Activated CD4-positive, alpha-beta T cell treated with anti-CD3 and anti-CD28 coated beads for 4 hours (primary cell): ENCODE data around the gene ACOT11.
"Not testable (repeated sequence)": the region's sequence is repeated elsewhere in the genome, so short reads cannot be mapped to it uniquely, and the experiment has no call there.

Experiments used
- DNase-seq, 2 donors: peaks; one replicate each; pipeline ENCODE4 v3.0.0-alpha.2; 2020

The ACOT11 gene

DNA sequence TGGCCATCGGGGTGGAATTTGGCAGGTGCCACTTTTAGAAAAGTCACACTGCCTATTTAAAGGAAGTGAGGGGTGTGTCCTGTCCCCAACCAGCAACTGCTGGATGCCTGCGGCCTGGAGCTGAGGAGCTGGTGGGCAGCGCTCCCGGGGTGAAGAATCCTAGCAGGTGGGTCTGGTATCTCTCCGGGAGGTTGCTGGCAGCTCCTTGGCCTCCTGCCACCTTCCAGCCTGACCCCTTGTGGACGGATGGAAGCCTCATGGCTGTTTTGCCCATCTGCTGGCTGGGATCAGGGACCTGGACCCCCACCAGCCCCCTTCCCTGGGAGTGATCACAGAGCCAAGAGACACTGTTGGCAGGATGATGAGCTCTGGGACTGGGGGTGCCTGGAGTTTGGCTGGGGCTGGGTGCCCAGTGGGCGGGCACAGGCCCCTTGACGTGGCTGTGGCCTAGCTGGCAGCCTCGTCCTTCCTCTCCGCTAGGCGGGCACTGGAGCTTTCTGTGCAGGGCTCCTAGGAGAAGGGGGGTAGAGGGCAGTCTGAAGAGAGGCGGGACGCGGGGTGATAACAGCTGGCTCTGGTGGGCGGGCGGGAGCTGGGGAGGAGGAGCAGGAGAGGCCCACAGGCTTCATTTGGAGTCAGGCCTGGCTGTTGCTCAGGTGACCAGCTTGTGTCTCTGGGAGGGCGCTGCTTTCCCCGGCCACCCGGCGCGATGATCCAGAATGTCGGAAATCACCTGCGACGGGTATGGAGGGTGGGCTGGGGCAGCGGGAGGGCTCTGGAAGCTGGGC lies at the start of gene ACOT11:
Gene ACOT11, plus strand, starts transcription at position 628 of the 788 bp plus-strand sequence. Its CDS starts 82 bp downstream, at position 710.
- DNase-seq: no peak

DNA sequence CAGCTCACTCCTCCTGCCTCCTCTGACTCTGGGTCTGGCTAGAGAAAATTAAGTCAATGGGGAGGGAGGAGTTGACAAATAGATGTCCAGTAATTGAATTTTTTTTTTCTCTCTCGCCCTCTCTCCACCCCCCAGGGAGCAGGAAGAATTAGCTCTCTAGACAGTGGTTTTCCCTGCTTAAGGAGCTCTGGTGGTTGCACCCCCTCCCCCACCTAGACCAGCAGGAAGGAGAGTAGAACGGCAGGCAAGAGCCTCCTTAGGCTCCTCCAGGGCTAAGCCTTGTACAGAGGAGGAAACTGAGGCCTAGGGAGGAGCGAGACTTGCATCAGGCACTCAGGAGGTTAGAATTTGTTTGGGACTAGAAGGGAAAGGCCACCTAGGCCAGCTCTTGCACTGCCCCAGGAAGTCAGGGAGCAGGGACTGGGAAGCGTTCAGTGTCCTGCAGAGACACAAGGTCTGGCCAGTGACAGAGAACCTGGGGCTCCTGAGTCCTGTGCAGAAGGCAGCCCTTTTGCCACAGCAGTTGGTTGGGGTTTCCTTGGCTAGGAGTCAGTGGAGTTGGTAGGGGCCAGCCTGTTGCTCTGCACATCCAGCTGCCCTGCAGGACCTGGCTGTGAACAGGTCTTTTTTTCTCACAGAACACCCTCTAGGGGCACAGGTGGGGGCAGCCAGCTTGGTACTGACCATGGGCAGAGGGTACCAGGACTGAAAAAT lies 49.5 kb upstream of the ACOT11 start:
- no peak for DNase-seq

- no peak for DNase-seq
These were observed 49.0 kb upstream of the ACOT11 start for GRCh38 chr1:54499097-54499359.

DNA sequence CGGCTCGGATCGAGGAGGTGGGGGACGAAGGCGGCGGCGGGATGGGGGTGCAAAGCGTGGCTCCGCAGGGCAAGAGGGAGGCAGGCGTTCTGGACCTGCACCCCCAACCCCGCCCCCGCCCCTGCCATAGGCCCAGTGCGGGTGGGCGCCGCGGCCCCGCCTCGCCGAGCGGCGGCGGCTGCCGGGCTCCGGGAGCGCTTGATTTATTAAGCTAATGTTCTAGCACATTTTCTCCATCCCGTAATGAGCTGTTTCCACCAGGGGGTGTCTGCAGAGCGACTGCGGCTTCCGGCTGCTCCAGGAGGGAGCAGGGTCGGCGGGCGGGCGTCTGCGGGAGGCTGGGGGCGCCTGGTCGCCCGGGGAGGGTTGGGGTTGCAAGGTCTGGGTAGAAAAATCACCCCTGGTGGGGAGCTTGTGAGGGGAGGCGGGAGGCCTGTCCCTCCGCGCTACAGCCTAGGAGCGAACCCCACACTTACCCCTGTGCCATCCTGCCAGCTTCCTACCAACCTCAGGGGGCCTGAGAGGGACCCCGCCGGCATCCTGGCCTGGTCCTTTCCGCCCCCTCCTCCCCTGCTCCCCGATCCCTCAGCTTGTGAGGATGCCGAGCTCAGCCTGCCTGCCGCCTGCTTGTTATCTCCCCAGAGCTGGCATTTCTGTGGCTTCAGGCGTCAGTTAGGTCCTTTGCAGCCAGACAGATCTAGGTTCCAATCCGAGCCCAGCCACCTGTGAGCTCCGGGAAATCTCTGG lies 48.5 kb upstream of the ACOT11 start:
- DNase-seq: peak in 1 of 2 donors; percentile 26

GRCh38 chr1:54500107-54500431 lies 48.0 kb upstream of the ACOT11 start:
- no peak for DNase-seq

GRCh38 chr1:54501849-54502248 lies 46.2 kb upstream of the ACOT11 start:
- no peak for DNase-seq

DNA sequence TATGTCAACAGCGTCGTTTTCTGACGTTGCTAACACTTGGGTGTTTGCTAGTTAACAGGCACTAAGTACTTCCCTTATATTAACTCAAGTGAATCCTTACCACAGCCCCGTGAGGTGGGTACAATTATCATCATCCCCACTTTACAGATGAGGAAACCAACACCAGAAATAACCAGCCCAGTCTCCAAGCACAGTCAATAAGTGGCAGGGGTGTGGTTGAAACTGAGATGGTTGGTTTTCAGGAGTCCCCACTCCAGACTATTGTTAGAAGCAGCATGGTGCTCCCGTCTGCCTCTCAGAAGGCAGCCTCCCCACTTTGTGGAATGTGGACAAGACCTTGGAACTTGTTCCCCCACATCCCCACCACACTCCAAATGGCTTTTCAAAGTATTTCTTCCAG lies 45.7 kb upstream of the ACOT11 start:
- DNase-seq: no peak

GRCh38 chr1:54506594-54506993 lies 41.4 kb upstream of the ACOT11 start:
- DNase-seq: no peak

DNA sequence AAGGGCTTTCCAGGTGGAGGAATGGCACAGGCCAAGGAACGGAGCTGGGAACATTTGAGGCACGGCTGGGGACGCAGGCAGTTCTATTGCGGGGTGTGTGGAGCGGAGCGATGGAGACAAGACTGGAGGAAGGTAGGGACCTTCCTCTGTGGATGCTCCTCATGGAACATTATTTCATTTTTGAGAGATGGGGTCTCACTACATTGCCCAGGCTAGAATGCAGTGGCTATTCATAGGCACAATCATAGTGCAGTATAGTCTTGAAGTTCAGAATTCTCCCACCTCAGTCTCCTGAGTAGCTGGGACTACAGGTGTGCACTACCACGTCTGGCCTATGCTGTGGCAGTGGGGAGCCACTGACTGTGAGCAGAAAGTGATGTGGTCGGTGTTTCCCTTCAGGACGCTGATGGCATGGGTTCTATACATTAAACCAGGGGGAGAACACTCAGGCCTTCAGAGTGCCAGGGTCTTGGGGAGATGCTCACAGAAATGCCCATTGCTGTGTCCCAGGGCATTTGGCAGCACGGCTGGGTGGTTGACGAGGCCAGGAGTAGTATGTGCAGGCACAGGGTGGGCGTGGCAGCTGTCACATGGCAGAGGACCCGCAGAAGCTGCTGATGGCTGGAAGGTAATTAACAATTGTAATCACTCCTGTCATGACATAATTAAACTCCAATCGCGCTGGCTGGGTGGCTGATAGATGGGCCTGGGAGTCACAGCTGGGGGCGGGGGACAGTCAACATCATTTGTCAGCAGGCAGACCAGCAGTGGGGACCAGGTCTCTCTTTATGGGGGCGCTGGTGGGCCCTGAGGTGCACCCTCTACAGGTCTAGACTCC lies 40.8 kb upstream of the ACOT11 start:
- DNase-seq: no peak

- no peak for DNase-seq
These were observed 37.2 kb upstream of the ACOT11 start for GRCh38 chr1:54510715-54511270.

GRCh38 chr1:54513921-54514580 lies 34.0 kb upstream of the ACOT11 start:
- DNase-seq: not testable (repeated sequence)

- DNase-seq: no peak
These were observed 31.6 kb upstream of the ACOT11 start for GRCh38 chr1:54516249-54516920.

GRCh38 chr1:54517496-54517895 lies 30.5 kb upstream of the ACOT11 start:
- DNase-seq: no peak

DNA sequence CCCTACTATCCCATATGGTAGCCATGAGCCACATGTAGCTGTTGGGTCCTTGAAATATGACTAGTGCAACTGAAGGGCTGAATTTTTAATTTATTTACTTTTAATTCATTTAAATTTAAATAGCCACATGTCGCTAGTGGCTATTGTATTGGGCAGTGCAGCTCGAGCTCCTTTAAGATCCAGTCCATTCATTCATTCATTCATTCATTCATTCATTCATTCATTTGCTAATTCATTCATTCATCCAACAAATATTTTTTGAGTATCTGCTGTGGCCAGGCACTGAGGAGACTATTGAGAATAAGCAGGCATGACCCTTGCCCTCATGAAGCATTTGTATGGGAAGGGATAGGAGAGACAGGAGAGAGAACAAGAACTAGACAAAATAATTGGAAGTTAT lies 29.5 kb upstream of the ACOT11 start:
- no peak for DNase-seq

GRCh38 chr1:54519709-54520108 lies 28.3 kb upstream of the ACOT11 start:
- no peak for DNase-seq

DNA sequence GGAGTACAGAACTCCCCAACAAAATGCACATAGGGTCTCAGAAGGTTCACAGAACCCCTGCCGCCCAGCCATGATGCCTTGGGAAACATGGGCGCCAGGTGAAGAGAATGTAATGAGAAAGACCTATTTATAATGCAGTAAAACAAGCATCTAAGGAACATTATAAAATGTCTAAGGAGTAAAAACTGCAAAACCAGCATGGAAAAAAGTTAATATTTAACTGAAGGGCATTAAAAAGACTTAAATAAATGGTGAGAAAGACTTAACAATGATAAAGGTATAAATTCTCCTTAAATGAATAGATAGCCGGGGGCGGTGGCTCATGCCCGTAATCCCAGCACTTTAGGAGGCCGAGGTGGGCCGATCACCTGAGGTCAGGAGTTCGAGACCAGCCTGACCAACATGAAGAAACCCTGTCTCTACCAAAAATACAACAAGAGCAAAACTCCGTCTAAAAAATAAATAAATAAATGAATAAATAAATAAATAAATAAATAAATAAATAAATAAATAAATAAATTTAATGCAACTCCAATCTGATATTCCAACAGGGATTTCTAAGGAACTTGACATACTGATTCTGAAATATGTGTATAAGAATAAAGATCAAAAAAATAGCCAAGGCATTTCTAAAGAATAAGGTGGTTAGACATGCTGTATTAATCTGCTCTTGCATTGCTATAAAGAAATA lies 27.3 kb upstream of the ACOT11 start:
- no peak for DNase-seq

DNA sequence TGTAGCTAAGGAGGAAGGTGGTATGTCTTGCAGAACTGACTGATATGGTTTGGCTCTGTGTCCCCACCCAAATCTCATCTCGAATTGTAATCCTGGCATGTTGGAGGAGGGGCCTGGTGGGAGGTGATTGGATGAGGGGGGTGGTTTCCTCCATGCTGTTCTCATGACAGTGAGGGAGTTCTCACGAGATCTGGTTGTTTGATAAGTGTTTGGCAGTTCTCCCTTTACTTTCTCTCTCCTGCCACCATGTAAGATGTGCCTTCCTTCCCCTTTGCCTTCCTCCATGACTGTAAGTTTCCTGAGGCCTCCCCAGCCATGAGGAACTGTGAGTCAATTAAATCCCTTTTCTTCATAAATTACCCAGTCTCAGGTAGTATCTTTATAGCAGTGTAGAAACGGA lies 21.5 kb upstream of the ACOT11 start:
- DNase-seq: not testable (repeated sequence)

DNA sequence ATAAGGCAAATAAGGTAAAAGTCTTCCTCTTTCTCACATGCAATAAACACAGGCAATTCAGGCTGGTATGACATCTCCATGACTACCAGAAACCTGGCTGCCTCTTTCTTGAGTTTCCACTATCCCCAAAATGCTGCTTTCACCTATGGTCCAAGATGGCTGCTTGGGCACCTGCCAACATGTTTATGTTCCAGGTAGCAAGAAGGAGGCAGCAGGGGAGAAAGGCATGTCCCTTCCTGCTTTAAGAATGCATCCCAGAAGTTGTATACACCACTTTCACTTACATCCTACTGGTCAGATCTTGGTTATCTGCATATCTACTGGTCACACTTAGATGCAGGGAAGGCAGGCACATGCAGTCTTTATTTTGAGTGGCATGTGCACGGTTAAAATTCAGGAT lies 19.4 kb upstream of the ACOT11 start:
- DNase-seq: no peak

DNA sequence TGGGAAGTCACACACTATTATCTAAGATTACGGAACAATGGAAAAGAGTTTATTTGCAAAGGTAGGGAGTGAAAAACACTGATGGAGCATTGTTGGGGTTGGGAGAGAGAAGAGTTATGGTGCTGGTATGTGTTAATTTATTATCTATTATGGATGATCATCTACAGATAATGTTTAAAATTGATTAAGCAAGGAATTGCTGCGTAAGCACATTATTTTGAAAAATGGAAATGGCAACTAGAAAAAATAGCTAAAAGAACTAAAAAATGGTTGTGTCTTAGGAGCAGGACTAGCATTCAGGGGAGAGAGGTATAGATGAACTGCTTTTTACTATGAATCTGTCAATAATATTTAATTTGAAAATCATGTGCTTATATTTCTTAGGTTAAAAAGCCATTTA lies 16.0 kb upstream of the ACOT11 start:
- DNase-seq: no peak

GRCh38 chr1:54536656-54537055 lies 11.4 kb upstream of the ACOT11 start:
- not testable (repeated sequence) for DNase-seq

- no peak for DNase-seq
These were observed 10.4 kb upstream of the ACOT11 start for GRCh38 chr1:54537611-54538010.
